Suppressor macrophage (primary cell): ENCODE measurements around the gene TPGS1.

Experiments
- DNase-seq, 4 experiments: peaks; one replicate each; pipeline ENCODE4 v3.0.0-alpha.2; 2020 to 2022
- total RNA-seq, 17 experiments: gene quantifications; one replicate each; lab custom pipeline; 2026; ENCODE audit warnings: mixed read lengths in 6 of 17, inconsistent platforms in 3 of 17; lab: John Stamatoyannopoulos, UW

Gene TPGS1
- 3.5 to 22.0 (median 9.2) reads per million in 17 experiments for total RNA-seq

- DNase-seq = peak; percentile 75 to 98 (median 94)
These were observed at the start of gene TPGS1 for GRCh38 chr19:507286-508203. TSS of gene TPGS1 (plus strand) at chr19:507497. CDS start at chr19:507507, 10 bp downstream.

- no peak for DNase-seq
These were observed 49.7 kb upstream of the TPGS1 start for GRCh38 chr19:457636-458035.

GRCh38 chr19:458091-459042, 48.9 kb upstream of the TPGS1 start:
- no peak for DNase-seq

GRCh38 chr19:459724-460511, 47.4 kb upstream of the TPGS1 start:
- peak in 1 of 4 experiments; percentile 27 for DNase-seq

GRCh38 chr19:460877-461720, 46.2 kb upstream of the TPGS1 start, which contains the start of gene SHC2:
TSS of gene SHC2 (minus strand) at chr19:461033. CDS start at chr19:460996, 37 bp downstream.
- no peak for DNase-seq

GRCh38 chr19:461721-462551, 45.4 kb upstream of the TPGS1 start:
- no peak for DNase-seq

GRCh38 chr19:463483-464207, 43.7 kb upstream of the TPGS1 start:
- no peak for DNase-seq

GRCh38 chr19:464208-464545, 43.1 kb upstream of the TPGS1 start:
- DNase-seq = no peak

- DNase-seq = no peak
These were observed 42.1 kb upstream of the TPGS1 start for GRCh38 chr19:465056-465816.

- DNase-seq = no peak
These were observed 39.7 kb upstream of the TPGS1 start for GRCh38 chr19:467554-467953.

- DNase-seq = no peak
These were observed 38.6 kb upstream of the TPGS1 start for GRCh38 chr19:468587-469256.

- no peak for DNase-seq
These were observed 37.5 kb upstream of the TPGS1 start for GRCh38 chr19:469833-470232.

GRCh38 chr19:470701-471100, 36.6 kb upstream of the TPGS1 start:
- no peak for DNase-seq

- DNase-seq = no peak
These were observed 35.1 kb upstream of the TPGS1 start for GRCh38 chr19:472005-472858.

- DNase-seq = no peak
These were observed 32.9 kb upstream of the TPGS1 start for GRCh38 chr19:474126-475078.

GRCh38 chr19:475360-475759, 31.9 kb upstream of the TPGS1 start:
- DNase-seq = no peak
